ENCODE measurements around the gene DHDDS. TPM values are rescaled to one million over a fixed set of nuclear protein-coding genes. Genes with fewer than 3 reads are reported as not detected.

DHDDS gene
- polyA plus RNA-seq, 4 donors: 21.2 to 32.9 (median 30.8) TPM

DNA sequence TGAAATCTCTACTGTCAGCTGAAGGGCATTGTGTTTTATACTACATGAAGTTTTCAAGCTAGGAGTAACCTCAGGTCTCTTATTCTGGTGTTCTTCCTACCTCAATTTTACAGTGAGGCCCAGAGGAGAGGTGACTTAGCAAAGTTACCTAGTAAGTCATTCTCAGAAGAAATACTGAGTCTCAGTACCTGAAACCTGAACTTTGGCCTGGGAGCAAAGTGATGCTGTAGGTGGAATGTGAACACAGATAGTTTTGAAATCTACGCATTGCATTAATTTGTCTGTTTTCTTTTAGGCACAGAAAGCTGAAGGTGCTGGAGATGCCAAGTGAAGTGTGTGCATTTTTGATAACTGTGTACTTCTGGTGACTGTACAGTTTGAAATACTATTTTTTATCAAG is 42.7 kb downstream of the DHDDS start:
- whole genome bisulfite sequencing, 3 donors: 82 to 90% (median 90%) methylated on average over 1 of the region's 1 CpG
- FAIRE-seq (no peak), DNase-seq (peak; percentile 20 to 59)

GRCh38 chr1:26475989-26476388 is 43.9 kb downstream of the DHDDS start:
- H3K9me3 ChIP-seq (ENCODE audit: control insufficient read depth in 2 of 2, insufficient read depth in 1 of 2, low read depth in 1 of 2, low read length in 1 of 2): no peaks in the 10 kb centered on the region
- FAIRE-seq: no peak

More for the DNA sequence above, 42.7 kb downstream of the DHDDS start:
- Histone ChIP-seq H3K36me3 (ENCODE audit: control insufficient read depth in 3 of 3, insufficient read depth in 2 of 3, low read depth in 1 of 3, low read length in 3 of 3) (peaks cover 6 to 25% (median 12%) of the 10 kb centered on the region in 3 donors), H3K27me3 (ENCODE audit: control insufficient read depth in 3 of 3, insufficient read depth in 3 of 3, low read length in 3 of 3) (no peaks in the 10 kb centered on the region), H3K27ac (ENCODE audit: low read depth in 1 of 3, low read length in 2 of 3) (no peak overlapping the region), H3K4me3 (ENCODE audit: low read depth in 1 of 3, low read length in 3 of 3) (no peak overlapping the region), H3K9me3 (ENCODE audit: control insufficient read depth in 2 of 2, insufficient read depth in 1 of 2, low read depth in 1 of 2, low read length in 1 of 2) (no peaks in the 10 kb centered on the region), H3K4me1 (ENCODE audit: control insufficient read depth in 3 of 3, insufficient read depth in 2 of 3, low read depth in 1 of 3, low read length in 2 of 3) (peaks cover 0 to 31% (median 7%) of the 10 kb centered on the region in 3 donors)

DNA sequence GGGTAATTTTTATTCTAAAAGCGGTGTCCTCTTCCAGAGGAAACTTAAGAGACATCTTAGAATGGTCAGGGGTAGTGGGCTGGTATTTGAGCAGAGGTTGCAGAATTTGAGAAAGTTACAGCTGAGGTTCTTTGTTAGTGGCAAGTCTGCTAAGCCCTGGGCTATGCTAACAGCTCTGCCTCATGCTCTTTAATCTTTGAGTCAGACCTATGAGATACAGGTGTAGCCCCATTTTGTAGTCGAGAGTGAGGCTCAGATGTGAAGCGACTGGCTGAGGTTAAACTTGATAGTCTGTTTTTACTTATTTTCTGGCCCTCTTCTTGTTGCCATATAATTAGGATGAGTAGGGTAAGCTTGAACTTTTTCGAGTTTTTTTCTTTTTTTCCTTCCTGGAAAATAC is 44.8 kb downstream of the DHDDS start:
- 81 to 85% (median 83%) methylated on average over 4 of the region's 4 CpGs for WGBS, 3 donors
- DNase-seq: no peak
- no peak for FAIRE-seq
- peaks cover 6 to 31% (median 12%) of the 10 kb centered on the region in 3 donors for H3K36me3 ChIP-seq (ENCODE audit: control insufficient read depth in 3 of 3, insufficient read depth in 2 of 3, low read depth in 1 of 3, low read length in 3 of 3)
- peaks cover 0 to 15% (median 3%) of the 10 kb centered on the region in 3 donors for H3K4me1 ChIP-seq (ENCODE audit: control insufficient read depth in 3 of 3, insufficient read depth in 2 of 3, low read depth in 1 of 3, low read length in 2 of 3)
- no peaks in the 10 kb centered on the region for H3K9me3 ChIP-seq (ENCODE audit: control insufficient read depth in 2 of 2, insufficient read depth in 1 of 2, low read depth in 1 of 2, low read length in 1 of 2)
- no peak overlapping the region for H3K27ac ChIP-seq (ENCODE audit: low read depth in 1 of 3, low read length in 2 of 3)
- H3K27me3 ChIP-seq (ENCODE audit: control insufficient read depth in 3 of 3, insufficient read depth in 3 of 3, low read length in 3 of 3): no peaks in the 10 kb centered on the region
- no peak overlapping the region for H3K4me3 ChIP-seq (ENCODE audit: low read depth in 1 of 3, low read length in 3 of 3)

More at GRCh38 chr1:26475989-26476388, 43.9 kb downstream of the DHDDS start:
- peaks cover 6 to 25% (median 12%) of the 10 kb centered on the region in 3 donors for H3K36me3 ChIP-seq (ENCODE audit: control insufficient read depth in 3 of 3, insufficient read depth in 2 of 3, low read depth in 1 of 3, low read length in 3 of 3)
- H3K4me3 ChIP-seq (ENCODE audit: low read depth in 1 of 3, low read length in 3 of 3): no peak overlapping the region
- H3K27me3 ChIP-seq (ENCODE audit: control insufficient read depth in 3 of 3, insufficient read depth in 3 of 3, low read length in 3 of 3): no peaks in the 10 kb centered on the region
- peaks cover 0 to 24% (median 7%) of the 10 kb centered on the region in 3 donors for H3K4me1 ChIP-seq (ENCODE audit: control insufficient read depth in 3 of 3, insufficient read depth in 2 of 3, low read depth in 1 of 3, low read length in 2 of 3)
- no peak for DNase-seq
- WGBS, 3 donors: 86 to 92% (median 90%) methylated on average over 3 of the region's 3 CpGs
- no peak overlapping the region for H3K27ac ChIP-seq (ENCODE audit: low read depth in 1 of 3, low read length in 2 of 3)

GRCh38 chr1:26477446-26478152 is 45.5 kb downstream of the DHDDS start:
- Histone ChIP-seq H3K4me3 (ENCODE audit: low read depth in 1 of 3, low read length in 3 of 3) (no peak overlapping the region), H3K27me3 (ENCODE audit: control insufficient read depth in 3 of 3, insufficient read depth in 3 of 3, low read length in 3 of 3) (no peaks in the 10 kb centered on the region), H3K27ac (ENCODE audit: low read depth in 1 of 3, low read length in 2 of 3) (peak overlapping the region in 1 of 3 donors; percentile 17), H3K4me1 (ENCODE audit: control insufficient read depth in 3 of 3, insufficient read depth in 2 of 3, low read depth in 1 of 3, low read length in 2 of 3) (peaks cover 0 to 15% (median 3%) of the 10 kb centered on the region in 3 donors), H3K9me3 (ENCODE audit: control insufficient read depth in 2 of 2, insufficient read depth in 1 of 2, low read depth in 1 of 2, low read length in 1 of 2) (no peaks in the 10 kb centered on the region), H3K36me3 (ENCODE audit: control insufficient read depth in 3 of 3, insufficient read depth in 2 of 3, low read depth in 1 of 3, low read length in 3 of 3) (peaks cover 6 to 31% (median 12%) of the 10 kb centered on the region in 3 donors)
- FAIRE-seq (no peak), DNase-seq (no peak)
- 75 to 90% (median 83%) methylated on average over 8 of the region's 8 CpGs for WGBS, 3 donors

DNA sequence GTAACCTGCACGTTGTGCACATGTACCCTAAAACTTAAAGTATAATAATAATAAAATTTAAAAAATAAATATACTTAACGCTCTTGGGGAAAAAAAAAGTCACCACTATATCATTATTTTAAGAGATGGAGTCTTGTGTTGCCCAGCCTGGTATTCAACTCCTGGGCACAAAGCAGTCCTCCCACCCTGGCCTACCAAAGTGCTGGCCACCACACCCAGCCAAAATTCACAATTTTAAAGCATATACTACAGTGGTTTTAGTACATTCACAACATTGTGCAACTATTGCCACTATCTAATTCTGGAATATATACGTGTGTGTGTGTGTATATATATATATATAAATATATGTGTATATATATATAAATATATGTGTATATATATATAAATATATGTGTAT is 46.0 kb downstream of the DHDDS start:
- no peaks in the 10 kb centered on the region for H3K9me3 ChIP-seq (ENCODE audit: control insufficient read depth in 2 of 2, insufficient read depth in 1 of 2, low read depth in 1 of 2, low read length in 1 of 2)
- H3K27ac ChIP-seq (ENCODE audit: low read depth in 1 of 3, low read length in 2 of 3): no peak overlapping the region
- DNase-seq (no peak), FAIRE-seq (peak; percentile 57)
- H3K36me3 ChIP-seq (ENCODE audit: control insufficient read depth in 3 of 3, insufficient read depth in 2 of 3, low read depth in 1 of 3, low read length in 3 of 3): peaks cover 6 to 31% (median 12%) of the 10 kb centered on the region in 3 donors
- 84 to 88% (median 85%) methylated on average over 3 of the region's 3 CpGs for WGBS, 3 donors
- H3K27me3 ChIP-seq (ENCODE audit: control insufficient read depth in 3 of 3, insufficient read depth in 3 of 3, low read length in 3 of 3): no peaks in the 10 kb centered on the region
- H3K4me1 ChIP-seq (ENCODE audit: control insufficient read depth in 3 of 3, insufficient read depth in 2 of 3, low read depth in 1 of 3, low read length in 2 of 3): peaks cover 0 to 15% (median 3%) of the 10 kb centered on the region in 3 donors
- no peak overlapping the region for H3K4me3 ChIP-seq (ENCODE audit: low read depth in 1 of 3, low read length in 3 of 3)

GRCh38 chr1:26478988-26479387 is 46.9 kb downstream of the DHDDS start:
- no peak for FAIRE-seq
- H3K36me3 ChIP-seq (ENCODE audit: control insufficient read depth in 3 of 3, insufficient read depth in 2 of 3, low read depth in 1 of 3, low read length in 3 of 3): peaks cover 6 to 31% (median 9%) of the 10 kb centered on the region in 3 donors

DNA sequence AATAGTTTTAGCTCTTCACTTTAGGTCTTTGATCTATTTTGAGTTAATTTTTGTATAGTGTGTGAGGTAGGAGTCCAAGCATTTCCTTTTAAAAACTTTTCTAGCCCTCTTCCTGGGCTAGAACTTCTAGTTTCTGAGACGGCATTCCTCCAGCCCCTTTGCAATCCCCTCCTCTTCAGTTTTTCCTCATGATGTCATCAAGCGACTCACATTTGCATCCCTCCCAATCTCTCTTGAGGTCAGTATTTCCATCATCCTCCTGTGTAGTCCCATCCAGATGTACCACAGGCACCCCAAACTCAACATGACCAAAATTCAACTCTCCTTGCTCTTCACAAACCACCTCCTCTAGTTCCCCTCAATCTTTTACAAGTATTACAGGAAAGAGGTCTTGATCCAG is 50.8 kb downstream of the DHDDS start:
- no peak overlapping the region for H3K4me3 ChIP-seq (ENCODE audit: low read depth in 1 of 3, low read length in 3 of 3)
- WGBS, 3 donors: 86 to 91% (median 87%) methylated on average over 2 of the region's 2 CpGs
- no peaks in the 10 kb centered on the region for H3K9me3 ChIP-seq (ENCODE audit: control insufficient read depth in 2 of 2, insufficient read depth in 1 of 2, low read depth in 1 of 2, low read length in 1 of 2)
- no peaks in the 10 kb centered on the region for H3K27me3 ChIP-seq (ENCODE audit: control insufficient read depth in 3 of 3, insufficient read depth in 3 of 3, low read length in 3 of 3)
- no peaks in the 10 kb centered on the region for H3K4me1 ChIP-seq (ENCODE audit: control insufficient read depth in 3 of 3, insufficient read depth in 2 of 3, low read depth in 1 of 3, low read length in 2 of 3)
- DNase-seq: no peak
- peaks cover 0 to 20% (median 0%) of the 10 kb centered on the region in 3 donors for H3K36me3 ChIP-seq (ENCODE audit: control insufficient read depth in 3 of 3, insufficient read depth in 2 of 3, low read depth in 1 of 3, low read length in 3 of 3)
- no peak overlapping the region for H3K27ac ChIP-seq (ENCODE audit: low read depth in 1 of 3, low read length in 2 of 3)
- FAIRE-seq: no peak

More at GRCh38 chr1:26478988-26479387, 46.9 kb downstream of the DHDDS start:
- Histone ChIP-seq H3K27ac (ENCODE audit: low read depth in 1 of 3, low read length in 2 of 3) (no peak overlapping the region), H3K9me3 (ENCODE audit: control insufficient read depth in 2 of 2, insufficient read depth in 1 of 2, low read depth in 1 of 2, low read length in 1 of 2) (no peaks in the 10 kb centered on the region), H3K4me1 (ENCODE audit: control insufficient read depth in 3 of 3, insufficient read depth in 2 of 3, low read depth in 1 of 3, low read length in 2 of 3) (peaks cover 0 to 9% (median under 1%) of the 10 kb centered on the region in 3 donors), H3K4me3 (ENCODE audit: low read depth in 1 of 3, low read length in 3 of 3) (no peak overlapping the region), H3K27me3 (ENCODE audit: control insufficient read depth in 3 of 3, insufficient read depth in 3 of 3, low read length in 3 of 3) (no peaks in the 10 kb centered on the region)
- no peak for DNase-seq
- WGBS, 3 donors: 94 to 96% (median 95%) methylated on average over 6 of the region's 6 CpGs

GRCh38 chr1:26483980-26484379 is 51.9 kb downstream of the DHDDS start:
- H3K27ac ChIP-seq (ENCODE audit: low read depth in 1 of 3, low read length in 2 of 3): no peak overlapping the region
- peaks cover 0 to 16% (median 0%) of the 10 kb centered on the region in 3 donors for H3K36me3 ChIP-seq (ENCODE audit: control insufficient read depth in 3 of 3, insufficient read depth in 2 of 3, low read depth in 1 of 3, low read length in 3 of 3)
- no peaks in the 10 kb centered on the region for H3K27me3 ChIP-seq (ENCODE audit: control insufficient read depth in 3 of 3, insufficient read depth in 3 of 3, low read length in 3 of 3)
- DNase-seq: no peak
- no peaks in the 10 kb centered on the region for H3K9me3 ChIP-seq (ENCODE audit: control insufficient read depth in 2 of 2, insufficient read depth in 1 of 2, low read depth in 1 of 2, low read length in 1 of 2)
- WGBS, 3 donors: 76 to 96% (median 79%) methylated on average over 2 of the region's 2 CpGs
- H3K4me3 ChIP-seq (ENCODE audit: low read depth in 1 of 3, low read length in 3 of 3): no peak overlapping the region
- H3K4me1 ChIP-seq (ENCODE audit: control insufficient read depth in 3 of 3, insufficient read depth in 2 of 3, low read depth in 1 of 3, low read length in 2 of 3): no peaks in the 10 kb centered on the region
- no peak for FAIRE-seq
